Fibroblast of lung (primary cell): ENCODE results near the gene UGGT1. TPM values are rescaled to one million over a fixed set of nuclear protein-coding genes. Genes with fewer than 3 reads are reported as not detected.
"Not testable (repeated sequence)": the region's sequence is repeated elsewhere in the genome, so short reads cannot be mapped to it uniquely, and the experiment has no call there.

ENCODE experiments used
- DNase-seq, 2 donors: peaks; one replicate each; pipeline versions ENCODE4 v3.0.0 to v3.0.0-alpha.2; 2010; ENCODE audit warnings: low read depth in 2 of 2
- H2AFZ ChIP-seq: 2 replicates; pipeline ENCODE4 v1.5.1; 2012; ENCODE audit warnings: low read length, control low read depth, inconsistent platforms
- H3K27ac ChIP-seq: 2 replicates; pipeline ENCODE4 v1.5.1; 2011; ENCODE audit warnings: low read length, control low read depth; ENCODE audit not compliant: insufficient read depth
- H3K27me3 ChIP-seq: 2 replicates; pipeline ENCODE4 v1.5.1; 2011; ENCODE audit warnings: mild to moderate bottlenecking, low read length; ENCODE audit not compliant: control insufficient read depth, insufficient read depth
- H3K36me3 ChIP-seq: 2 replicates; pipeline ENCODE4 v1.5.1; 2011; ENCODE audit warnings: low read length; ENCODE audit not compliant: control insufficient read depth, insufficient read depth
- H3K4me1 ChIP-seq: 2 replicates; pipeline ENCODE4 v1.5.1; 2011; ENCODE audit warnings: low read length; ENCODE audit not compliant: control insufficient read depth, insufficient read depth; ENCODE audit errors: extremely low read depth
- H3K4me2 ChIP-seq: 2 replicates; pipeline ENCODE4 v1.5.1; 2011; ENCODE audit warnings: low read length, control low read depth; ENCODE audit not compliant: insufficient read depth; ENCODE audit errors: extremely low read depth
- H3K4me3 ChIP-seq, 4 experiments: fragments of 200-600 bp in 1 of 4; sonication (generic) in 1 of 4; replicated peaks in 1 of 4; 2 replicates each; pipeline ENCODE4 v1.5.1; 2011 to 2016; ENCODE audit warnings: low read length in 4 of 4, low read depth in 3 of 4, mild to moderate bottlenecking in 3 of 4, control low read depth in 2 of 4, inconsistent platforms in 1 of 4, mixed read lengths in 1 of 4; ENCODE audit not compliant: insufficient read depth in 1 of 4; ENCODE audit errors: control extremely low read depth in 1 of 4
- H3K79me2 ChIP-seq: 2 replicates; pipeline ENCODE4 v1.5.1; 2012; ENCODE audit warnings: mild to moderate bottlenecking, low read length, inconsistent platforms; ENCODE audit not compliant: control insufficient read depth, insufficient read depth
- H3K9ac ChIP-seq: 2 replicates; pipeline ENCODE4 v1.5.1; 2011; ENCODE audit warnings: mild to moderate bottlenecking, low read length, control low read depth; ENCODE audit not compliant: insufficient read depth
- H3K9me3 ChIP-seq: 2 replicates; pipeline ENCODE4 v1.5.1; 2012; ENCODE audit warnings: low read depth, low read length; ENCODE audit not compliant: control insufficient read depth, insufficient read depth
- H4K20me1 ChIP-seq: 2 replicates; pipeline ENCODE4 v1.5.1; 2011; ENCODE audit warnings: low read length; ENCODE audit not compliant: control insufficient read depth, insufficient read depth; ENCODE audit errors: extremely low read depth
- CTCF ChIP-seq, 2 donors: IDR thresholded peaks in 1 of 2; conservative IDR thresholded peaks in 1 of 2; 1 replicate in 1 of 2; 2 replicates in 1 of 2; pipeline ENCODE4 v1.5.1; 2011 to 2012; ENCODE audit warnings: low read length in 2 of 2, control low read depth in 1 of 2, inconsistent platforms in 1 of 2, low read depth in 1 of 2, mild to moderate bottlenecking in 1 of 2
- EZH2 ChIP-seq: IDR thresholded peaks from 2 replicates; pipeline ENCODE4 v1.5.1; 2012; ENCODE audit warnings: low read length, control low read depth, mild to moderate bottlenecking; ENCODE audit errors: missing control alignments
- polyA plus RNA-seq, 2 donors: library from polyadenylated mRNA; depleted of rRNA in 1 of 2; stranded (reverse) in 1 of 2; unstranded in 1 of 2; fragments of >200 nt; gene quantifications; 2 replicates each; pipeline ENCODE4 v1.2.1, GENCODE V29; 2011 to 2012; ENCODE audit warnings: missing spikeins in 1 of 2
- total RNA-seq: library from RNA; depleted of rRNA; stranded (reverse); fragments of >200 nt; gene quantifications from 2 replicates; pipeline ENCODE4 v1.2.1, GENCODE V29; 2014

Gene UGGT1
- total and polyA plus RNA-seq, 2 donors (not counting 1 experiment from before 2014, with no cell fraction given): 59.3 to 87.9 TPM

- Histone ChIP-seq H3K79me2 (no peaks in the 10 kb centered on the region), H3K27me3 (no peaks in the 10 kb centered on the region), H4K20me1 (no peaks in the 10 kb centered on the region), H3K27ac (no peak overlapping the region), H2AFZ (no peak overlapping the region), H3K4me2 (no peak overlapping the region), H3K36me3 (no peaks in the 10 kb centered on the region), H3K4me1 (no peaks in the 10 kb centered on the region), H3K9me3 (no peaks in the 10 kb centered on the region), H3K9ac (no peak overlapping the region), H3K4me3 (no peak overlapping the region)
- TF ChIP-seq EZH2 (no peak), CTCF (conservative IDR thresholded peaks at IDR 0.05 in 1 of 2, IDR thresholded peaks at IDR 0.05 in 1 of 2; ENCODE audit: low read depth in 1 of 2, low read length in 2 of 2) (no peak)
- no peak for DNase-seq
Measured at GRCh38 chr2:128208023-128208422, 117.0 kb downstream of the UGGT1 start.

- not testable (repeated sequence) for H3K4me2 ChIP-seq, H3K27me3 ChIP-seq, H3K9me3 ChIP-seq, DNase-seq, H3K36me3 ChIP-seq, H3K4me3 ChIP-seq, H3K27ac ChIP-seq, H2AFZ ChIP-seq, H4K20me1 ChIP-seq, H3K9ac ChIP-seq, H3K79me2 ChIP-seq, H3K4me1 ChIP-seq
Measured at GRCh38 chr2:128208631-128209324, 117.8 kb downstream of the UGGT1 start.

- no peak overlapping the region for H2AFZ ChIP-seq
- no peak for TF ChIP-seq CTCF (conservative IDR thresholded peaks at IDR 0.05 in 1 of 2, IDR thresholded peaks at IDR 0.05 in 1 of 2; ENCODE audit: low read depth in 1 of 2, low read length in 2 of 2)
- no peak for TF ChIP-seq EZH2
- H3K4me1 ChIP-seq: no peaks in the 10 kb centered on the region
- DNase-seq: no peak
- no peaks in the 10 kb centered on the region for H3K79me2 ChIP-seq
- no peaks in the 10 kb centered on the region for H3K27me3 ChIP-seq
- H3K36me3 ChIP-seq: no peaks in the 10 kb centered on the region
- no peak overlapping the region for H3K4me2 ChIP-seq
- no peak overlapping the region for H3K9ac ChIP-seq
- no peak overlapping the region for H3K4me3 ChIP-seq
- H3K9me3 ChIP-seq: no peaks in the 10 kb centered on the region
- no peak overlapping the region for H3K27ac ChIP-seq
- H4K20me1 ChIP-seq: no peaks in the 10 kb centered on the region
Measured at GRCh38 chr2:128214251-128214650, 123.3 kb downstream of the UGGT1 start.
